ENCODE measurements around the gene FBXL2.
A peak's percentile ranks its signal among the peaks of the same experiment; 100 is the strongest.
"Not testable (repeated sequence)": the region's sequence is repeated elsewhere in the genome, so short reads cannot be mapped to it uniquely, and the experiment has no call there.

FBXL2 gene

DNA sequence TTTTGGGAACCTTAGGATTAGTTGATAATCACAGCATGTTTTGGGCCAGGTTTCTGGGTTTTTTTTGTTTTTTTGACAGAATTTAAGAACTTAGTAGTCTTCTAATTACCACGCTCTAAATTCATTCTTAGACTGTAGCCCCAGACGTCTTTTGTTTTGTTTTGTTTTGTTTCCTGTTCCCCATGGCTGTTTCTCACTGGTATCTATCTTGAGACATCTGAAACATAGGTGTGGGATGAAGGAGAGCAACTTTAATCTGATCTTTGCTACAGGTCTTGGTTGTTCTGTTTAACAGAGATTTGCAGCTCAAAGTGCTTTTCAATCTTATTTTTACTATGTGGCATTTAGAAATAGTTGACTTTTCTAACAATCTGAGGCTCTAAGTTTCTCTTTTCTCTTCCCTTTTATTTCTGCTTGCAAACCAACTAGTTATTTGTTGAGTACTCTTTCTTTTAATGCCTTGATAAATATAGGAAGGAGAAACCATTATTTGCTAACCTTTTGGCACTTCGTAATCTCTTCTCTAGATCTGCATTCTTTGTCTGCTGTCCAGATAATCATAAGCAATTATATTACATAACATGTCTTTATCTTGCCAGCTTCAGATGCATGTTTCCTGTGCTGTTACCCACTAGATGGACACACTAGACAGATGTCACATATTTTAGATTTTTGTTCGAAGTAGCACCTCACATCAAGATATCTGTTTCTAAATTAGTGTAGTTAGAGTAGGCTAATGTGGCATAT is 40.9 kb downstream of the FBXL2 start:
- no peak for DNase-seq

DNA sequence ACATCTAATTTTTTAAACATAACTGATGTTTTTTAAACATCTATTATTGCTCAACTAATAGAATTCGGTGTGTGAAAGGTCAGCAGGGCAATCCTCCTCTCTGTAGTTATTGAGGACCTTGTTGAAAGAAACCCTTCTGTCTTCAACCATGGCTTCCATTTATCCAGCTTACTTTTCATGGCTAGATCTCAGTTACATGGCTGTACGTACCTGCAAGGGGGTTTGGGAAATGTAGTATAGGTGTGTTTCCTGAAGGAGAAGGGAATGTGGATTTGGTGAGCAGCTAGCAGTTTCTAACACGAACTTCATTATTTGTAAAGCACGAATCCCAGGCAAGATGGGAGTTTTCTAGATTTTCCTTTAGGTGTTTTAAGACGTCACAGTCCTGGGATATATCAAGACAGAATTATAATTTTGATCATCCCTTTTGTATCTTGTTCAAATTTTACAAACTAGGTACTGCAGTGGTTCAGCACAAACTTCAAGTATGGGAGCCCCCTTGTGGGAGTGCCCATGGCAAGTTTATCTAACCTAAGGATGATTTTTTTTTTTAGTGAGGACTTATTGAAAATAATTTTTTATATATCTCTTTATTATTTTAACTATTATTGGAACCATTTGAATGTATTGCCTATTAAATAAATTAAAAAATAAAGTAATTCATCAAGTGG is 41.6 kb downstream of the FBXL2 start:
- no peak for DNase-seq

DNA sequence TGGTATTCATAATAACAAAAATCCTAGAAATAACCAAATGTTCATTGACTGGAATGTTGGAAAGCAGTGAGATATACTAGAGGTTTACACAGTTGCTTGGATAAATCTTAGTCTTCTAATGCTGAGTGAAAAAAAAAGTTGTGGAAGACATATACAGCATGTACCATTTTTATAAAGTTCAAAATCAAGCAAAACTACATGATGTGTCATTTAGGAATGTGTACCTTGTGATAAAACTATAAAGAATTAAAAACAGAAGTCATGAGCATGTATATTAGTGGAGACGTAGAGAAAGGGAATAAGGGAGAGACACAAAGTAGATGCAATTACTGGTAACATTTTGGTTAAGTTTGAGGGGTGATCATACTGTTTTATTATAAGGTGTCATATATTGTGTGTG is 45.2 kb downstream of the FBXL2 start:
- no peak for DNase-seq

DNA sequence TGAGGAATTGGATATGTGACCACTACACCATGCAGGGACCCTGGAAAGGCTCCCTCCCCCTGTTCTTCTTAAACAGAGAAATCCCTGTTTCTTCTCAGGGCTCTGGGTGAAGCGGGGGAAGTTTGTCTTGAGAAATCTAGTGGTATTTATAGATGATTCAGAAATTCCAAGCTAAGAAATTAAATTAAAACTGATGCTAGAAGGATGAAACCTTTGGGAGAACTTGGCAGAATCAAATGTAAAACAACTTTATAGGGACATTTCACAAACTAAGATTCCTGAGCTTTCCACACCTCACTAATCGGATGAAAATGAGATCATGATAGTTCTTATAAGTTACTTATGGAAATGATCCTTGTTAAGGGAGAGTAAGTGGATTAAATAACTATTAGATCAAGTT is 54.2 kb downstream of the FBXL2 start:
- no peak for DNase-seq

DNA sequence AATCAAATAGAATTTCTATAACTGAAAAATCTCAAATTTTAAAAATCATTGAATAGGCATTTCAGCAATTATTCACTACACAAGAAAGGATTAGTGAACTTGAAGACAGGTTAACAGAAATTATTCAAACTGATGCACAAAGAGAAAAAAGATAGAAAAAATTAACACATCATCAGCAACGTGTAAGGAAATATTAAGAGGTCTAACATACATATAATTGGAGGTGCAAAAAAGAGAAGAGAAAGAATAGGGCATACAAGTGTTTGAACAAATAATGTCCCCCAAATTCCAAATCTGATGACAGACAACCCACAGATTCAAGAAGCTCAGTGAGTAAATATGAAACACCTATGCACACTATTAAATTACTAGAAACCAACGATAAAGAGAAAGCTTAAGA is 57.1 kb downstream of the FBXL2 start:
- no peak for DNase-seq

DNA sequence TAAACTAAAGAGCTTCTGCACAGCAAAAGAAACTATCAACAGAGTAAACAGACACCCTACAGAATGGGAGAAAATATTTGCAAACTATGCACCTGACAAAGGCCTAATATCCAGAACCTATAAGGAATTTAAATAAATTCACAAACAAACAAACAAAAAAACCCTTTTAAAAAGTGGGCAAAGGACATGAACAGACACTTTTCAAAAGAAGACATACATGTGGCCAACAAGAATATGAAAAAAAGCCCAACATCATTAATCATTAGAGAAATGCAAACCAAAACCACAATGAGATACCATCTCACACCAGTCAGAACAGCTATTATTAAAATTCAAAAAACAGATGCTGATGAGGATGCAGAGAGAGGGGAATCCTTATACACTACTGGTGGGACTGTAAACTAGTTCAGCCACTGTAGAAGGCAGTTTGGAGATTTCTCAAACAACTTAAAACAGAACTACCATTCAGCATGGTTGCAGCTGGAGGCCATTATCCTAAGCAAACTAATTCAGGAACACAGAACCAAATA is 61.8 kb downstream of the FBXL2 start:
- not testable (repeated sequence) for DNase-seq

DNA sequence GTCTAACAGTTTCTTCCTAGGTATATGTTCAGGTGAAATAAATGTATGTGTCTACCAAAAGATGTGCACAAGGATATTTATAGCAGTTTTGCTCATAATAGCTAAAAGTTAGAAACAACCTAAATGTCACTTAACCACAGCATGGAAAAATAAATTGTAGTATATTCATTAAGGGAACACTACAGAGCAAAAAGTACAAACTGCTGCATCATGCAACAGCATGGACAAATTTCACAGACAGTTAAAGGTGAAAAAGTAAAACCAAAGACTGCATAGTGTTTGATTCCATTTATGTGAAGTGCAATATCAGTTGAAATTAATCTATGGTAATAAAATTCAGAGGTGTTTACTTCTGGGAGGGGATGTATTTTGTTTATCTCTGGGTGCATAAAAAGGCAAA is 62.5 kb downstream of the FBXL2 start:
- no peak for DNase-seq

DNA sequence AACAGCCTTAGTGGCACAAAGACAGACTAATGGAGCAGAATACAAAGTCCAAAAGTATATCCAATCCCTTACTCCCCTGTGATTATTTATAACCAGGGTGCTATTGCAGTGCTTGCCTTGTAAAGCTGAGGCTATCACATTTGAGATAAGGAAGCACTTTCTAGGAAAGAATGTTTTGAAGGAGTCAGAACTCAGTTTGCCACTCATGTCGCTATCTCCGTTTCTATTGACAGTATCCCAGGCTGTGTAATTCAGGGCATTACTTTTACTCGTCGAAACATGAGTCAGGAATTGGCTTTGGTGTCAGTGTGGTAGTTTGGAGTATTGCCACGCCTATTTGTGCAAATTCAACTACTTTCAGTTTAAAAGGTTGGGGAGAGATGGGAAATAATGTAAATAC is 78.4 kb downstream of the FBXL2 start:
- DNase-seq, result no peak

DNA sequence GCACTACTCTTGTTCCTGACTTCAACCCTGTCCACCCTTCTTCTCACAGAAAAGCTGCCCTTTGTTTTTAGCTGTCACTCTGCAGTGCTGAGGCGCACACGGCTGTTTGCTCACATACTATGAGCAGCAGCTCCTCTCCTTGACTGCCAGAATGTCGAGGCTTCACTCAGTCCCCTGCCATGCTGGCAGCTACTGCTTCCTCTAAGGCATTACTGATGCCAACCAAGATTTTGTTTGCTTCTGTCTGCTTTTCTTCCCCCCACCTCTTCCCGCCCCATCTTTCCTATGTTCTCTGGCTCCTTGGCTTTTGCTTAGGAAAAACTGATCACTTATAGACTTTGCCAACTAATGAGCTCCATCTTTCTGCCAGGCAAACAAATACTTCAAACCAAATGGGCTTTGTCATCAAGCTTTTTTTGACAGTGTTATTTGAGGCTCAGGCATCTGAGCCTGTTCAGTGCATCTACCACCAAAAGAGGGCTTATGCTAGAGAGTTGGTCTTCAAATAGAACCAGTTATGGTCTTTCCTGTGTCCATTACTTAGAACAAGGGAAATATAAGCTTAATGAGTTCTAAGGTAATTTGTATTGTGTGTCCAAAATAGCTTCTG is 81.0 kb downstream of the FBXL2 start:
- no peak for DNase-seq

DNA sequence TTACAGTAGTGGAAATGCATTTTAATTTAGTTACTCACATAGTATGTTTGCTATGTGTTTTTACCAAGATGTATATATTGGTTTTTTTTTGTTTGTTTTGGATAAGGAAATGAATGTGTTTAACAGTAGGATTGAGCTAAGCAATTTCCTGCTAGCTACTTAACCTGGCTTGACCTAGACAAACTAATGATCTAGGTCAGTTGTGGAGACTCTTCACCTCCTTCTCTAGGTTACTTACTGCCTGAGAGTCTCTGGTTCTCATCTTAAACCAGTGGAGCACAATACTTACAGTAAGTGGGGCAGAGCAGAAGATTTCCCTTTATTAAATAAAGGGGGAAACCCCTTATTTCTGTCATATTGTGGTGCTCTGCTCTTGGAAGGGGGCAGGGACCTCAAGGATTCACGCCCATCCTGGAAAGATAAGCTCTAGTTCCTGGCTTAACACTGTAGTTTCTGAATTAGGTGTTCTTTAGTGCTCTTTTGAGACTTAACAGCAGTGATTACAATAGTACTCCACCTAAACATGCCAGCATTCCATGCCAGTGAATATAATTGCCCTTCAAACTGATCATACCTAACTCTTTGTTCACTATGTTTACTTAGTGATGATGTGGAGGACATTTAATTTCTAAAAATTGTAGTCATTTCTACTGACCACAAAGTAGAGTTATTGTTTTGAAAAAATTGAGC is 83.0 kb downstream of the FBXL2 start:
- DNase-seq, result no peak

DNA sequence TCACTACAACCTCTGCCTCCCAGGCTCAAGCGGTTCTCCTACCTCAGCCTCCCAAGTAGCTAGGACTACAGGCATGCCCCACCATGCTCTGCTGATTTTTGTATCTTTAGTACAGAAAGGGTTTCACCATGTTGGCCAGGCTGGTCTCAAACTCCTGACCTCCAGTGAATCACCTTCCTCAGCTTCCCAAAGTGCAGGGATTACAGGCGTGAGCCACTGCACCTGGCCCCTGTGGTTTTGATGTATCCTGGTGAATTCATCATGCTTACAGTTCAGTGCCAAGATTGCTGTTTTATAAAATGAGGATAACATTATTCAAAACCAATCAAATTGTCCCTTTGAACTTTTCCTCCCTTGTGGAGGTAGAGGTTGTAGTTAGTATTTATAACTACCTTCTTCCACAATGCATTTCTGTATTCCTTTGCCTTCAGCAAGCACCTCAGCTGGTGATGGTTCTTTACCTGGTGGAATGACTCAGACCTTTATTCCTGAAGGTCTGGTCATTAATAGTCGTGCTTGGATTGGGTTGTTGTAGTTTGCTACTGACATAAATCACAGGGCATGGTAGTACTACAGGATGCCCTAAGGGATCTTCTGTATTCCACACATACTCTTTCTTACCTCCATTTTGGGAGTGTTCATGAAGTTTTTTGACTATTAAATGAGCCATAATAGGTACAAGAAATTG is 86.0 kb downstream of the FBXL2 start:
- DNase-seq, result no peak

DNA sequence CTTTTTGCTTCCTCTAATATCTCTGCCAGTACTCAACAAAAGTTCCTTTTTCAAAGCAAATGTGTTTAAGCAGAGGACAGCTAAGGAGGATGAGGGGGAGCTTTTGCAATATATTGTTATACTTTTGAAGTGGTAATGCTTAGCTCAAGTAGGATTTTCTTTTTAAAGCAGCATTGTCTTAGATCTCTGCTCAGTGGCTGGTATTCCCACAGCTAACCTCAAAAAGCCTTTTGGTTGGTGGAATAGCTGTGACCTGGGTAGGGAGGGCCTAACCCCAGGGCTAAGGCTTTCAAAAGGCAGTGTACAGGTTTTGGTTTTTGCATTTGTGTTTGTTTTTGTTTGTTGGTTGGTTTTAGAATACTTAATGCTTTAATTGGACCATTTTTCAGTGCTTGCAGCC is 86.8 kb downstream of the FBXL2 start:
- DNase-seq, result no peak

DNA sequence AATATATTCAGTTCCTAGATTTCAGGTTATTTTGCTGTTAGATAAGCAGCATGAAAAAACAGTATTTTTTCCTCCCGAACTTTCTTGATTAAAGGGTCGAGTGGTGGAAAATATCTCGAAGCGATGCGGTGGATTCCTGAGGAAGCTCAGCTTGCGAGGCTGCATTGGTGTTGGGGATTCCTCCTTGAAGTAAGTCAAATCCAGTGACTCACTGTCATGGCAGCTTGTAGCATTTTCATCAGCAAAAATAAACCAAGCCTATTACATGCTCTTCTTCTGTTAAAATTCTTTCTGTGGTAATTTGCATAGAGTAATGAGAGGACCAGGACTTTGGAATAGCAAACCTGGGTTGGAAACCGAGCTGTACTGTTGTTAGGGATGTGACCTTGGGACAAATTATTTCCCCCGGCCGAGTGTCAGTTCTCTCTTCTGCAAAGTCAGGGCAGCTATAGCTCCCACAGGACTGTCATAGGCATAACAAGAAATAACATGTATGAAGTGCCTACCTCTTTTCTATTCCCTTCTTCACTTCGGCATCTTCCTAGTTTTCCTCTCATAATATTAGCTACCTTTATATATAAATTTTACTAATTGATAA is 87.4 kb downstream of the FBXL2 start:
- no peak for DNase-seq

DNA sequence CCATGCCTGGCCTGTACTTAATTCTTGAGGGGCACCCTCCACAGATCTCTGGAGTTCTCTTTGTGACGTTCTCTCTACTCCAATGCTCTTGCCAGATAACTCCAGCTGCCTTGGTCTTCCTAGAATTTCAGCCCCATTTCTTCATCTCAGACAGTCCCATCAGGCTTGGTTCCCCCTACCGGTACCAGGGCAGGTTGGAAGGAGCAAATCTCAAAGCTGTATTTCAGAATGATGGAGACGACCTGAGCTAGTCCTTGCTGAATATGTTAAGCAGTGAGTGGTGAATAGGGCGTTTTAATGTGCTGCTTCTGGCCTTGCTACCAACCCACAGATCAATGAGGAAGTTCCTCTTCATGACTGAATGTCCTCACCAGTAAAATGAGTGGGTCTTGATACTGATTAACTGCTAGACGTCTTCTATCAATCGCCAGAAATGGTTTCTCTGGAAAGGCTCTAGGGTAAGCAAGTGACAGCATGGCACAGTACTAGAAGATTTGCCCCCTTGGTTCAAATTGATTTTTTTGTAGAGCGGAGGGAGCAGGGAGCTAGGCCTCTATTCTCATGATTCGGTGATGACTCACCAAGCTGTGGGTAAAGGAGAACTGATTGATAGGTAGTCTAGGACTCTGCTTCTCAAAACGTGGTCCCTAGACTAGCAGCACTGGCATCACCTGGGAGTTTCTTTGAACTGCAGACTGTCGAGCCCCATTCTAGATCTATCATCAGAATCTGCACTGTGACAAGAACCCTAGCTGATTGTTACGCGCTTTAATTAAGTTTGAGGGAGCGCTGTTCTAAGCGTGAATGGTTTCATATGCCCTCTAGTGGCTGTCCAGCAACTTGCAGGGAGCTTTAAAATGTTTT is 95.2 kb downstream of the FBXL2 start:
- DNase-seq, result peak; percentile 12

DNA sequence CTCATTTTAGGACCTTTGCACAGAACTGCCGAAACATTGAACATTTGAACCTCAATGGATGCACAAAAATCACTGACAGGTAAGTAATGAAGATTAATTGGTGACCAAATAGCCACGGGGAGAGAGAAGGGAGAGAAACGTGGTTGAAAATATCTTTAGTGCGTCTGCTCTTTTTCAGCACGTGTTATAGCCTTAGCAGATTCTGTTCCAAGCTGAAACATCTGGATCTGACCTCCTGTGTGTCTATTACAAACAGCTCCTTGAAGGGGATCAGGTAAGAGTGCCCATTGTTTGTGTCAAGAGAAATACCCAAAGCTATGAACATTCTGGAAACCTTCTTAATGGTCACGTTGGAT is 95.8 kb downstream of the FBXL2 start:
- DNase-seq, result no peak

DNA sequence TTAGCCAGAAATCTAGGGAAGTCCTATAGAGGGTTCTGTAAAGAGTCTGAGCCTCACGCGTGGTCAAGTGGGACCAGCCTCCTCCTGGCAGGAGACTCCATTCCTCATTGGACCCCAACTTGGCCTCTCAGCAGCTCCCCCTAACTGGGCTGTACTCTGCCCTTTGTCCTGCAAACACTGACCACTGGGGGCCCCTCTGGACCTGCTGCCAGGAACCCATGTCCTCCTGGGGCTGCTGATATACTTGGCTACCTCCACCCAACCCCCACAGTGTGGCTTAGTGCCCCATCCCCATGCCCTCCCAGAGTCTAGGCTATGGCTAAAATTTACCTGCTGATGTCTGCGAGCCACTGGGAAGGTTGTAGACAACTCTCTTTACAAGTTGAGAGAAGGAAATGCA is 100.2 kb downstream of the FBXL2 start:
- DNase-seq, result no peak

DNA sequence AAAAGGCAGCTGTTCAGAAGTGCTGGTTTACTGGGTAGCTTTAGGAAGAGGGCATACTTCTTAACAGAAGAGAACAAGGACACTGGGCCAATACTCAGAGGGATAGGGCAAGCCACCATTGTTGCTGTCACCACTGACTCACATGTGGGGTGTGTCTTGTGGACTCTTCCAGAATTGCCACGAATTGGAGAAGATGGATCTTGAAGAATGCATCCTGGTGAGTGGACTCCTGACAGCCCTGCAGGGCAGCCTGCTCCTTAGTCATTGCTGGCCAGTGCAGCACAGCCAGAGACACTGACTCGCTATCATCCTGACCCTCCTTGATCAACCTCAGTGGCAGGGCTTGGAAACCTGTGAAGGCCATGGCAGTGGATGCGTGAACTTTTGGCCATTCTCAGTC is 100.7 kb downstream of the FBXL2 start:
- no peak for DNase-seq

DNA sequence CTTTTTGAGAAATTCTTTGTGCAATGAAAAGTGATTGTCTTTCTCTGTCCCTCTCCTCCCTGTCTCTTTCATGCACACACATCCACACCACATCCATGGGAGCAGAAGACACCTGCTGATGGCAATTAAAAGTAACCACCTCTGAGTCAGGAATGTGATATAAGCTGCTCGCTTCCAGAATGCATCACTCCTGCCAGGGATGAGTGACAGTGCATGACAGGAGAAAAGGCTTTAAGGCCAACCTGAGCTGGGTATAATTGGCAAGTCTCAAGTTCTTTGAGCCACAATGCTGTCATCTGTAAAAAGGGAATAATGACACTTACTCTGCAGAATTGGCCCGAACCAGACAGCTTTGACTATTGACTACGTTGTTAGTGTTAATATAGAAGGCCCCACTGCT is 103.4 kb downstream of the FBXL2 start:
- DNase-seq, result no peak

DNA sequence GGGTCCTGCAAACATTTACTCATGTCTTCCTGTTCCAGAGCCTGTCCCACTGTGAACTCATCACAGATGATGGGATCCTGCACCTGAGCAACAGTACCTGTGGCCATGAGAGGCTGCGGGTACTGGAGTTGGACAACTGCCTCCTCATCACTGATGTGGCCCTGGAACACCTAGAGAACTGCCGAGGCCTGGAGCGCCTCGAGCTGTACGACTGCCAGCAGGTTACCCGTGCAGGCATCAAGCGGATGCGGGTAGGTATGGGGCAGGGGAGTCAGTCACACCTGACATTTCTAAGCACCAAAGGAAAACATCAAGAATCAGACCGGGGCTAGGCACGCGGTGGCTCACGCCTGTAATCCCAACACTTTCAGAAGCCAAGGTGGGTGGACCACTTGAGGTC is 106.7 kb downstream of the FBXL2 start:
- no peak for DNase-seq

DNA sequence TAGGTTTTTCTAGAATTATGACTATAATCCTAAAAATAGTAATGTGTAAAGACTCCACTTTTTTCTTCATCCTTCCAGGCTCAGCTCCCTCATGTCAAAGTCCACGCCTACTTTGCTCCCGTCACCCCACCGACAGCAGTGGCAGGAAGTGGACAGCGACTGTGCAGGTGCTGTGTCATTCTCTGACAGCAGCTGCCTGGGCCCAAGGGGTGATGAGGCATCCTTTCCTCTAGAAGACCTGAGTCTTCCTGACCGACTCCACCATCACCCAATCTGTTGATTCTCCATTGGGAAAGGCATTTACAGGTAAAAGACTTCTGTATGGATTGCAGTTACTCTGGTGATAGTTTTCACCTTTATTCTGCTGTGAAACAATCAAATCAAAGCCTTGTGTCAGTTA is 108.2 kb downstream of the FBXL2 start:
- no peak for DNase-seq

DNA sequence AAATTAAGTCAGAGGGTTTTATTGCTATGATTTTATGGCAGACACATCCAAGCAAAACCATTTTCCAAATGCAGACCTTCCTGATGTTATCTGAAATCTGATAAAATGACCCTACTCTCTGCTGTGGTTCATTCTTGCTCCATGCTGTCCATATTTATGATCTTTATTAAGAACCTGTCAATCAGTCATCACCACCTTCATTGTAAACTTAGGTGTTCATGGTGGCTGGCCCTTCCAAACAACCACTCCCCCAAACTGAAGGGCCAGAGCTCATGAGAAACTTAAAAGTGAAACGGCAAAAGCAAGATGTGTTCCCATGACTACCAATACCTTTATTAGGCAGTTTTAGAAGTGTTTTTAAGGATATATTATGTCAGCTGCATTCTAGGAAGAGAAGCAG is 109.4 kb downstream of the FBXL2 start:
- DNase-seq, result no peak

All from NCI-H2171 (cell line).